ENCODE data around the gene NLRC5. TPM values are rescaled to one million over a fixed set of nuclear protein-coding genes. Genes with fewer than 3 reads are reported as not detected.

The NLRC5 gene
- total RNA-seq = 10 to 100 TPM; 78.1 to 79.7 TPM

- no peak for TF ChIP-seq CTCF (IDR thresholded peaks at IDR 0.05)
- peak; percentile 94 for DNase-seq
- Histone ChIP-seq H3K4me1 (peaks cover 33% of the 10 kb centered on the region), H3K27me3 (no peaks in the 10 kb centered on the region), H3K36me3 (no peaks in the 10 kb centered on the region), H3K4me3 (peak within 1 kb of the TSS; percentile 59), H3K9me3 (no peaks in the 10 kb centered on the region), H3K9ac (ENCODE audit: low read depth in 2 of 2, low read length in 2 of 2) (peak within 1 kb of the TSS; percentile 75 to 94), H3K27ac (peak within 1 kb of the TSS; percentile 88)
- intact Hi-C loops (cut with DNase I) = no loop called here
Measured at GRCh38 chr16:56988948-56989945, at the start of gene NLRC5. TSS of gene NLRC5 (plus strand) at chr16:56989557. CDS start at chr16:57020713, 31,156 bp downstream.

- H3K4me1 ChIP-seq = no peaks in the 10 kb centered on the region
- no peak for DNase-seq
- no peak for TF ChIP-seq CTCF (IDR thresholded peaks at IDR 0.05)
- no peak overlapping the region for H3K27ac ChIP-seq
- H3K27me3 ChIP-seq = no peaks in the 10 kb centered on the region
- H3K36me3 ChIP-seq = peaks cover 55% of the 10 kb centered on the region
- no peak overlapping the region for H3K9ac ChIP-seq (ENCODE audit: low read depth in 2 of 2, low read length in 2 of 2)
- intact Hi-C loops (cut with DNase I) = loop anchor here (10.0 kb wide), 1 partner anchor 245 kb away; the partner anchor contains the start of genes PSME3IP1 and RSPRY1
- H3K4me3 ChIP-seq = no peak overlapping the region
- H3K9me3 ChIP-seq = no peaks in the 10 kb centered on the region
Measured at GRCh38 chr16:56939801-56940200, 49.6 kb upstream of the NLRC5 start.

GRCh38 chr16:56941092-56941491 is 48.3 kb upstream of the NLRC5 start:
- TF ChIP-seq CTCF (IDR thresholded peaks at IDR 0.05) = no peak
- Histone ChIP-seq H3K4me3 (no peak overlapping the region), H3K4me1 (no peaks in the 10 kb centered on the region), H3K27me3 (no peaks in the 10 kb centered on the region), H3K27ac (no peak overlapping the region), H3K9ac (ENCODE audit: low read depth in 2 of 2, low read length in 2 of 2) (no peak overlapping the region), H3K36me3 (peaks cover 55% of the 10 kb centered on the region), H3K9me3 (no peaks in the 10 kb centered on the region)
- no peak for DNase-seq
- intact Hi-C loops (cut with DNase I) = no loop called here

- Histone ChIP-seq H3K9ac (ENCODE audit: low read depth in 2 of 2, low read length in 2 of 2) (no peak overlapping the region), H3K36me3 (peaks cover 55% of the 10 kb centered on the region), H3K4me1 (no peaks in the 10 kb centered on the region), H3K27ac (no peak overlapping the region), H3K4me3 (no peak overlapping the region), H3K9me3 (no peaks in the 10 kb centered on the region), H3K27me3 (no peaks in the 10 kb centered on the region)
- intact Hi-C loops (cut with DNase I) = no loop called here
- no peak for TF ChIP-seq CTCF (IDR thresholded peaks at IDR 0.05)
- DNase-seq = no peak
Measured at GRCh38 chr16:56941856-56942331, 47.5 kb upstream of the NLRC5 start.

GRCh38 chr16:56943761-56944375 is 45.5 kb upstream of the NLRC5 start:
- no peak for DNase-seq
- H3K27ac ChIP-seq = no peak overlapping the region
- H3K9ac ChIP-seq (ENCODE audit: low read depth in 2 of 2, low read length in 2 of 2) = no peak overlapping the region
- TF ChIP-seq CTCF (IDR thresholded peaks at IDR 0.05) = no peak
- H3K9me3 ChIP-seq = no peaks in the 10 kb centered on the region
- no peaks in the 10 kb centered on the region for H3K27me3 ChIP-seq
- no peak overlapping the region for H3K4me3 ChIP-seq
- H3K4me1 ChIP-seq = no peaks in the 10 kb centered on the region
- peaks cover 45% of the 10 kb centered on the region for H3K36me3 ChIP-seq
- intact Hi-C loops (cut with DNase I) = no loop called here
